ENCODE data around the gene CDH4.

- TF ChIP-seq CTCF (IDR thresholded peaks at IDR 0.05; ENCODE audit: borderline replicate concordance, extremely low read depth, low read length, poor library complexity, severe bottlenecking) (no peak), EZH2 (IDR thresholded peaks at IDR 0.05; ENCODE audit: borderline replicate concordance, low read depth, low read length, severe bottlenecking) (no peak)
These were observed 547.4 kb downstream of the CDH4 start for GRCh38 chr20:61799394-61799923.
